DMS153 (cell line): ENCODE data around the gene TMEM125.

Experiments
- DNase-seq: peaks from one replicate; lab custom pipeline; 2025; lab: John Stamatoyannopoulos, UW

The TMEM125 gene

GRCh38 chr1:43312212-43312623, 42.4 kb downstream of the TMEM125 start:
- DNase-seq, result no peak

GRCh38 chr1:43312663-43313515, 43.1 kb downstream of the TMEM125 start:
- DNase-seq, result no peak

- no peak for DNase-seq
Measured at GRCh38 chr1:43313771-43314170, 44.0 kb downstream of the TMEM125 start.

- DNase-seq, result no peak
Measured at GRCh38 chr1:43314233-43314632, 44.5 kb downstream of the TMEM125 start.

- no peak for DNase-seq
Measured at GRCh38 chr1:43315481-43315880, 45.7 kb downstream of the TMEM125 start.

GRCh38 chr1:43315963-43316737, 46.4 kb downstream of the TMEM125 start:
- DNase-seq, result no peak

GRCh38 chr1:43316738-43317520, 47.1 kb downstream of the TMEM125 start:
- no peak for DNase-seq

- DNase-seq, result no peak
Measured at GRCh38 chr1:43317817-43318471, 48.2 kb downstream of the TMEM125 start.

- DNase-seq, result no peak
Measured at GRCh38 chr1:43318831-43319230, 49.0 kb downstream of the TMEM125 start.

- DNase-seq, result no peak
Measured at GRCh38 chr1:43319288-43319687, 49.5 kb downstream of the TMEM125 start.

GRCh38 chr1:43319766-43320165, 50.0 kb downstream of the TMEM125 start:
- DNase-seq, result no peak

GRCh38 chr1:43321331-43321891, 51.6 kb downstream of the TMEM125 start:
- DNase-seq, result no peak

- DNase-seq, result no peak
Measured at GRCh38 chr1:43322506-43322905, 52.7 kb downstream of the TMEM125 start.
